HG03025 (cell line): ENCODE measurements around the gene RBM45.
"Not testable (repeated sequence)": the region's sequence is repeated elsewhere in the genome, so short reads cannot be mapped to it uniquely, and the experiment has no call there.

Source experiments
- ATAC-seq: cut with Tn5 transposase; IDR thresholded peaks from one replicate; pipeline ENCODE4 v1.9.1; 2021; ENCODE audit warnings: mild to moderate bottlenecking, moderate library complexity; ENCODE audit not compliant: unreplicated experiment, low FRiP score

The RBM45 gene

DNA sequence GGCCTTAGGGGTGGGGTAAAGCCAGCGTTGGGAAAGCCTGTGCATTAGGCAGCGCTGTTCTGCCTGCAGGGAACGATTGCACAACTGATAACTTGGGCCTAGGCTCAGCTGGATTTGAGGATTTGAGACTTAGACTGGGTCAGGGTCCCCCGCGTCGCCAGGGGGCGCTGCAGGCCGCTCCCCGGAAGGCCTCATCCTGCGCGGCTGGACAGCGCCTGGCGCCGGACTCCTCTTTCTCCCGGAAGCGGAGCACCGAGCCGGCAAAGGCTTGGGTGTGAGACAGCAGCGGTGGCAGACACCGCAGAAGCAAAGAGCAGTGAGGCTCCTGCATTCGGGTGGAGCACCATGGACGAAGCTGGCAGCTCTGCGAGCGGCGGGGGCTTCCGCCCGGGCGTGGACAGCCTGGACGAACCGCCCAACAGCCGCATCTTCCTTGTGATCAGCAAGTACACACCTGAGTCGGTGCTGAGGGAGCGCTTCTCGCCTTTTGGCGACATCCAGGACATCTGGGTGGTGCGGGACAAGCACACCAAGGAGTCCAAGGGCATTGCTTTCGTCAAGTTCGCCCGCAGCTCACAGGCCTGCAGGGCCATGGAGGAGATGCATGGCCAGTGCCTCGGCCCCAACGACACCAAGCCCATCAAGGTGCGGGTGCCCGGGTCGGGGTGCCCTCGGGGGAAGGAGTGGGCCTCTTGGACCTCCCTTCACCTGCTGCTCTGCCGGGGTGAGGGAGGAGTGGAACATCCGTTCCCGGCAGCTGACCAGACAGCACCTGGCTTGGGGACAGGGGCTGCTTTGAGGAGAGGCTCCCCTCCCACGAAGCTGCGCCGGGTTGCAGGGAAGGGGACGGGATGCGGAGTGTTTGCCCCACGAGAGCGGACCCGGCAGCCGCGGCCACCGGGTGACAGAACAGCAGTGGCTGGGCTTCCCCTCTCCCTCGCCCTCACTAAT lies at the start of gene RBM45:
Gene RBM45, plus strand, starts transcription at position 236 of the 951 bp plus-strand sequence. Its CDS starts 110 bp downstream, at position 346.
- ATAC-seq = peak; percentile 87

- ATAC-seq = no peak
Observed at GRCh38 chr2:178066324-178066723, 45.9 kb upstream of the RBM45 start.

DNA sequence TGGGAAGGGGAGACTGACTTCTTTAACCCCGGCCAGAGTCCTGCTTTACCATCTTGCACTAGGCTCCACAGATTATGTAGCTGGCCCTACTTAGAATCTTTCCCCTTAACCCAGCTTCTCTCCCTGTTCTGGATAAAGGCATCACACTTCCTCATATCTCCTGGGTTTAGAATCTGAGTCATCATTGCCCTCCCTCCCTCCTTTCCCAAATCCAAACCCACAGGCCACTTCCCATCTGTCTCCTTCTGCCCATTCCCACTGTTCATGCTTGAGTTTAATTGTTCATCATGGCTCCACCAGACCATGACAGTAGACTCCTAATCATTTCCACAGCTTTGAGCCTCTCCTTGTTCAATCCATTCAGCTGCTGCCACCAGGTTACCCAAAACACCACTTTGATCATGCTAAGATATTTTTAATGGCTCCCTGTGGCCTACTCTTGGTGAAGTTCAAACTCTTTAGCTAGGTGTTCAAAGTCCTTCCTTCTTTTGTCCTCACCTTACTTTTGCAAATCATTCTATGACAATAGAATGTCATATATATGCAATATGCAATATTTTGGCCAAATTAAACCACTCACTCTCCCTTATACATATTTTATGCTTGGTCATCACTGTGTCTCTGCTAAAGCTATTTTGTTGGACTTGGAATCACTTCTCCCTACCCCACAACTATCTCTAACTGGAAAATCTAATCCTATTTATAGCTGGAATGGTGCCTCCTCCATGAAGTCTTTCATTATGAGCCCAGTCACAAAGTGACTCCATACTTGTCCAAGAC lies 45.2 kb upstream of the RBM45 start:
- ATAC-seq = no peak

DNA sequence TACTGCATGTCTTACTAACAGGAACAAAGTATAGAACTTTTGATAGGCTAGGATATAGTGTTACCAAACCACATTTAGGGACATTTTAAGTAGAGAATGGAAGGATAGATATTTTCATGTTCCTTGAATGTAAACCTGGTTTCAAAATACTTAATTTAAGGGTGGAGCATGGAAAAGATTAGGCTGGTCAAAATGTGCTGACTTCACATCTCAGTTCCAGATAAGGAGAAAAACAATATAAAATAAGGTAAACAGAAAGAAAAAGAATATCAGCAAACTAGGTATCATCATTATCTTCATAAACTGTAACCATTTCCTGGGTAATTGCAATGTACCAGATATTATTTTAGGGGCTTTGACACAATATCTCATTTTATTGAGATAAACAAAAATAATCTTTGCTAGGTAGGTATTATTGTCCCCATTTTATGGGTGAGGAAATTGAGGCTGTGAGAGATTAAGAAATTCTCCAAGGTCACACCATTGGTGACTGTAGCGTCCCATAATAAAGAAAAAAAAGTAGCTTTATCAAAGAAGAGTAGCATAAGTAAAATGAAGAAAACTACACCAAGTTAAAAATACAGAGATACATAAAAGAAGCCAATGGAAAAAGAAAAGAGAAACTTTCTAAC lies 43.3 kb upstream of the RBM45 start:
- ATAC-seq = no peak

DNA sequence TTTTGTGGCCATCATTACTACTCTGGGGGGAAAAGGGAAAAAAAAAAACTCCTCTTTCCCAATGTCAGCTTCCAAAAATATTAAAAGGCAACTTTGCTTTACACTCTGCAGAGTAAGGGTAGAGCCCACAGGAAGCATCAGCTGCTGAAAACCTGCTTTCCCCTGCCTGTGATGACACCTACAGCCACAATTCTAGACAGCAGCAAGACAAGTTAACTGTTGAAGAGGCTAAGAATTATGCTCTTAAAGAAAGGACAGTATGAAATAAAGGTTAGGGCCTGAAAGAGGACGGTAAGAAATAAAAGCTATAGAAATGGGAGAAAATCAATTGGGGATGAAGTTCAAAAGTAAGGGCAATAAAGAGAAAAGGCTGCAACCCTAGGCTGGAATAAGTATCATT lies 42.7 kb upstream of the RBM45 start:
- ATAC-seq = no peak

DNA sequence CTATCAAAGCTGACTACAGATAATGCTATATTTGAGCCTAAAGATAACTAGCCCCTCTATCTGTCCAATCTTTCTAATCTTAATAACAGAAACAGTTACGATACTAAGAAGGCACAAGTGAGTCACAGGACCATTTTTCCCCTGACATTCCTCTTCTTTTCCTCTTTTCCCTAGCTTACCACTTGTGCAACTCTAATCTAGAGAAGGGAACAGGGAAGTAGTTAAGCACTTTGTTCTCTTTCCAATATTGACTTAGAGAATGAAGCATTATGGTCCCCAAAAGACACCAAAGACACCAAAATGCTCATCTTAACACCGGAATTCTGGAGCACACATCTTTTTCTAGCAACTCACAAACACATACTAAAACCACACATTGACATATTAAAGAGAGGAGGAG lies 41.4 kb upstream of the RBM45 start:
- ATAC-seq = no peak

GRCh38 chr2:178072000-178072382 lies 40.2 kb upstream of the RBM45 start:
- no peak for ATAC-seq

DNA sequence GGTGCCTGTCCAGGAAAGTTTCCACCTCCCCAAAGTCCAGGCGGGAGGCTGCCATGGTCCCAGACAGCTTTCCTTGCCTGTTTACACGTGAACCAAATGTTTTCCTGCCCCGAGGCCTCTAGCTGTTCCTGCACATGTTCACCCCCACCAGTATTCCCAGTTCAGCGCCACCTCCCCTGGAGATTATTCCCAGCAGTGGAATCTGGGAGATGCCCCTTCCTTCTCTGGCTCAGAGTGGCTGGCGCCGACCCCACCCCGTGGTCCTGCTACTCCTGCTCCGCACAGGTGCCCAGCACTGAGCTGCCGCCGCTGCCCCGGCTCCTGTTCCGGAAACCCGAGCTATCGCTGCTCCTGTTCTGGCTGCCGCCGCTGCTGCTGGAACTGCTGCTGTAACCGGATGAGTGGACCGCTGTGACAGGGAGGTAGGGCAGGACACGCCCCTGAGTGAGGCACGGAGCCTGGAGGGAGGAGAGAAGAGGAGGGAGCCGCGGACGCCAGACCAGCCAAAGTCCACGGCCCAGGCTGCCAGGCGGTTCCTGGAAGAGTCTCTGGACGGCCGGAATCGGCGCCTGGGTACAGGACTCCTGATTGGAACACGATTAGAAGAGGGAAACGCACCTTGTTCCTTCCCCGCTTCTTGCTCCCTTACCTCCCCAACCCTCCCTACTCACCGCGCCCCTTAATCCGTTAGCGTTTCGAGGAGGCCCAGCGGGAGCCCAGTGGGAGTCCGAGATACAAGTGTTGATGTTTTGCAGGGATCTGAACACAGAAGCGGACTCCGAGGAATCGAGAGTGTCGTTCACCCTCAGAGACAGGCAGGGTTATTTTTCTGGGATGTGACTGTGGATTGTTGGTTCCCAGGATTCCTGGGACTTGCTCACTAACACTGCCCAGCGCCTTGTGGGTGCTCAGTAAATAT lies 39.6 kb upstream of the RBM45 start, which contains the start of gene PDE11A:
Gene PDE11A, minus strand, starts transcription at position 395 of the 919 bp plus-strand sequence. Its CDS starts 340 bp downstream, at position 55.
- ATAC-seq = no peak

DNA sequence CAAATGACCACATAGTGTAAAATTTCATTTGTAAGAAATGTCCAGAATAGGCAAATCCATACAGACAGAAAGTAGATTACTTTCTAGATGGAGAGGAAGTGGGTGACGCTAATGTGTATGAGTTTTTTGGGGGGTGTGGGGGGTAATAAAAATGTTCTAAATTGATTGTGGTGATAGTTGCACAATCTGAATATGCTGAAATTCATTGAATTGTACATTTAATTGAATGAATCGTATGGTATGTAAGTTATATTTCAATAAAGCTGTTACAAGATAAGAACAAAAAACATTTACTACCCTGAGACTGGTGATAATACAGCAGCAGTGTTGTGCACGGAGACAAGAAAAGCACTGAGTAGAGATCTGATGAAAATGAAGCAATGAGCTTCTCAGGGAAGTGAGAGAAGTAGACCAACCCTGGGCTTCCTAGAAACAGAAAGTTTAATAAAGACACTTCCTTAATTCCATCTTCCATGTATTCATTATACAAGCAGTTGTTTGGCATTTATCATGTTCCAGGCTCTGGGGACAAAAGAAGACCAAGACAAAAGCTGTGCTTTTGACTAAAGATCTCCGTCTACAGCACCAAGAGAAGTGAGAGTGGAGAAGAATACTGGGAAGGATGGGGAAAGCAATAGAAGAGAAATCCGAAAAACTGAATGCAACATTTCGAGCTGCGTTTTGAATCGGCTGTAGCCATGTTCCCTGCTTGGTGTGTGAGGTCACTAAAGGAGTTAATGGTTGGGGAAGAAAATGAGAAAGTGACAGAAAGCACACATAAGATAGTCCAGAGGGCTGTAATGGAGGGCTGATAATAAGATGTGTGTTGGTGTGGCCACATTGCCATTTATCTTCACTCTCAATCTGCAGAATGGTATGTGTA lies 37.9 kb upstream of the RBM45 start:
- ATAC-seq = no peak

DNA sequence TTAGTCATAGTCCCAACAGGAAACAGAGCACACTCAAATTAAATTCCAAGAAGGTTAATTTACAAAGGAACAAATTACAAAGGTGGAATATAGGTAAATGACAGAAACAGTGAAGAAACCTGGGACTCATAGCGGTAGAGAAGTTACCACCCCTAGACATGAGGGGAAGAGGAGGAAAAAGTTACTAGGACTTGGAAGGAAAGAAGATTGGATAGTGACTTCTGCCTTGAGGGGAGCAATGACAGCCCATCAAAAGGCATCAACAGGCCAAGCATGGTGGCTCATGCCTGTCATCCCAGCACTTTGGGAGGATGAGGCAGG lies 37.3 kb upstream of the RBM45 start:
- no peak for ATAC-seq

- ATAC-seq = no peak
Observed at GRCh38 chr2:178076130-178076529, 36.1 kb upstream of the RBM45 start.

DNA sequence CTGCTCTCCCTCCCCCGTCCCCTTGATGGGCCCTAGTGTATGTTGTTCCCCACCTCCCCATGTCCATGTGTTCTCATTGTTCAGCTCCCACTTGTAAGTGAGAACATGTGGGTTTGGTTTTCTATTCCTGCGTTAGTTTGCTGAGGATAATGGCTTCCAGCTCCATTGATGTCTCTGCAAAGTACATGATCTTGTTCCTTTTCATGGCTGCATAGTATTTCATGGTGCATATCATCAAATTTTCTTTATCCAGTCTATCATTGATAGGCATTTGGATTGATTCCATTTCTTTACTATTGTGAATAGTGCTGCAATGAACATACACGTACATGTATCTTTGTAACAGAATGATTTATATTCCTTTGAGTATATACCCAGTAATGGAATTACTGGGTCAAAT lies 33.0 kb upstream of the RBM45 start:
- not testable (repeated sequence) for ATAC-seq

GRCh38 chr2:178082408-178083045 lies 29.7 kb upstream of the RBM45 start:
- ATAC-seq = no peak

- ATAC-seq = no peak
Observed at GRCh38 chr2:178084273-178084672, 28.0 kb upstream of the RBM45 start.

DNA sequence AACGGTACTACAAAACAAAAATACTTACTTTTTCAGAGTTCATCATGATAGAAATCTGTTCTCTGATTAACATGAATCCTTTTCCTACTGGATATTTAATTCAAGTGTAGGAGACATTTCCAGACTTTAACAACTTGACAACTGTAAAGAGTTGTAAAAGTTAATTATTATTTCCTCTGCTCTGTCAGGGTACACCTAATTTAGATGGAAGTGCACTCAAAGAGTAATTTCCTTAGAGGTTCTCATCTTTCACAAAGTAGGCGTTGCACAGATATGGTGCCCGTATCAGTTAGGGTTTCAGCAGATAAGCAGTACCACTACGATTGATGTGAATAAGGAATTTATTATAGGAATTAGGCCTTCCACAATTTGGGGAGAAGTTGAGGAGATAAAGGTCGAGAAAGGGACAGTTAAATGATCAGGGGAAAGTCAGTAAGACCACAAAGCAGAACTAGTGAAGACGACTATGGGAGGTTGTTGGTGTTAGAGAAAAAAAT lies 23.4 kb upstream of the RBM45 start:
- ATAC-seq = no peak

- ATAC-seq = no peak
Observed at GRCh38 chr2:178093471-178093870, 18.8 kb upstream of the RBM45 start.

- ATAC-seq = no peak
Observed at GRCh38 chr2:178101321-178102079, 10.7 kb upstream of the RBM45 start.

- no peak for ATAC-seq
Observed at GRCh38 chr2:178105566-178105965, 6.7 kb upstream of the RBM45 start.
